DOHH2 (cell line): Measurements from ENCODE around the gene ZNF839.

Experiments used
- H3F3A ChIP-seq: fragments of 200-600 bp; sonication (generic), shearing (Covaris generic); 2 replicates; pipeline ENCODE4 v1.6.0; 2016; ENCODE audit warnings: antibody characterized with exemption, mild to moderate bottlenecking; ENCODE audit not compliant: control insufficient read depth, insufficient read depth
- H3K27ac ChIP-seq: fragments of 200-600 bp; sonication (generic); 2 replicates; pipeline ENCODE4 v1.5.1; 2014; ENCODE audit warnings: low read depth, mild to moderate bottlenecking, low read length, moderate library complexity
- H3K27me3 ChIP-seq: fragments of 200-600 bp; sonication (generic); 2 replicates; pipeline ENCODE4 v1.6.1; 2014; ENCODE audit warnings: mild to moderate bottlenecking, low read length, mixed read lengths; ENCODE audit not compliant: control insufficient read depth
- H3K36me3 ChIP-seq: fragments of 200-600 bp; sonication (generic); 2 replicates; pipeline ENCODE4 v1.6.1; 2014; ENCODE audit warnings: mild to moderate bottlenecking, low read length, moderate library complexity, mixed read lengths; ENCODE audit not compliant: control insufficient read depth
- H3K4me1 ChIP-seq: fragments of 200-600 bp; sonication (generic); 2 replicates; pipeline ENCODE4 v1.6.1; 2014; ENCODE audit warnings: mild to moderate bottlenecking, low read length, mixed read lengths; ENCODE audit not compliant: control insufficient read depth
- H3K4me2 ChIP-seq: fragments of 200-600 bp; sonication (generic); 2 replicates; pipeline ENCODE4 v1.6.0; 2014; ENCODE audit warnings: mild to moderate bottlenecking, low read length, moderate library complexity
- H3K4me3 ChIP-seq: fragments of 200-600 bp; sonication (generic); 2 replicates; pipeline ENCODE4 v1.5.1; 2014; ENCODE audit warnings: mild to moderate bottlenecking, low read length, mixed read lengths
- H3K79me2 ChIP-seq: fragments of 200-600 bp; sonication (generic); 2 replicates; pipeline ENCODE4 v1.6.1; 2014; ENCODE audit warnings: mild to moderate bottlenecking, low read length, mixed read lengths; ENCODE audit not compliant: control insufficient read depth
- H3K9me2 ChIP-seq: fragments of 200-600 bp; sonication (generic); replicated peaks from 2 replicates; pipeline ENCODE4 v1.6.1; 2014; ENCODE audit warnings: mild to moderate bottlenecking, low read length, mixed read lengths; ENCODE audit not compliant: control insufficient read depth
- H3K9me3 ChIP-seq: fragments of 200-600 bp; sonication (generic); 2 replicates; pipeline ENCODE4 v1.6.1; 2014; ENCODE audit warnings: antibody characterized with exemption, low read length, mixed read lengths; ENCODE audit not compliant: control insufficient read depth, insufficient read depth
- H4K20me1 ChIP-seq: fragments of 200-600 bp; sonication (generic); 2 replicates; pipeline ENCODE4 v1.6.0; 2014; ENCODE audit warnings: low read depth, mild to moderate bottlenecking, antibody characterized with exemption, low read length, moderate library complexity; ENCODE audit not compliant: control insufficient read depth, insufficient read depth
- EZH2phosphoT487 ChIP-seq: fragments of 200-600 bp; sonication (generic); IDR thresholded peaks from 2 replicates; pipeline ENCODE4 v1.6.1; 2017; ENCODE audit warnings: borderline replicate concordance, mild to moderate bottlenecking, antibody characterized with exemption, low read length, moderate library complexity, mixed read lengths
- TF ChIP-seq, protein P1 (sequence below): fragments of 200-600 bp; sonication (generic); IDR thresholded peaks from one replicate; pipeline ENCODE4 v1.5.1; 2014; ENCODE audit warnings: antibody characterized with exemption, mild to moderate bottlenecking, low read depth, low read length; ENCODE audit not compliant: poor library complexity, severe bottlenecking

The ZNF839 gene

DNA sequence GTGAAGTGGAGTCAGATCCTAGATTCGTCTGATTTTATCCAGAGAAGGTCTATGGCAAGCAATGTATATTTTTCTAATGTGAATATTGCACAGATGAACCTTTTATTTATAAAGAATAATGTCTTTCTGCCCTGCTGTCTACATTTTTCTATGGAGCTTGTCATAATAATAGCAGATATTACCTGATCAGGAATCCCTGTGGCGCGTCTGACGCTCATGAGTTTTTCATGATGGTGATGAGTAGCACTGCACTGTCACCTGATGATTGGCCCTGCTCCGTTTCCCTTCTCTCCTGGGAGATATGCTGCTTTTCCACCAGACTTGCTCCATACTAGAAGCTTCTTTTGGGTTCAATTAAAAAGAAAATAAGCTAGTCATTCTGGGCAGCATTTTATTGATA lies 22.7 kb downstream of the ZNF839 start:
- Histone ChIP-seq H4K20me1 (no peaks in the 10 kb centered on the region), H3K27ac (no peak overlapping the region), H3K27me3 (no peaks in the 10 kb centered on the region), H3K79me2 (no peaks in the 10 kb centered on the region), H3K4me1 (no peaks in the 10 kb centered on the region), H3K36me3 (peaks cover 48% of the 10 kb centered on the region), H3K4me3 (no peak overlapping the region), H3K9me3 (no peaks in the 10 kb centered on the region), H3K9me2 (no peaks in the 10 kb centered on the region), H3F3A (no peaks in the 10 kb centered on the region), H3K4me2 (no peak overlapping the region)
- no peak for TF ChIP-seq EZH2phosphoT487
- TF ChIP-seq, protein P1, sequence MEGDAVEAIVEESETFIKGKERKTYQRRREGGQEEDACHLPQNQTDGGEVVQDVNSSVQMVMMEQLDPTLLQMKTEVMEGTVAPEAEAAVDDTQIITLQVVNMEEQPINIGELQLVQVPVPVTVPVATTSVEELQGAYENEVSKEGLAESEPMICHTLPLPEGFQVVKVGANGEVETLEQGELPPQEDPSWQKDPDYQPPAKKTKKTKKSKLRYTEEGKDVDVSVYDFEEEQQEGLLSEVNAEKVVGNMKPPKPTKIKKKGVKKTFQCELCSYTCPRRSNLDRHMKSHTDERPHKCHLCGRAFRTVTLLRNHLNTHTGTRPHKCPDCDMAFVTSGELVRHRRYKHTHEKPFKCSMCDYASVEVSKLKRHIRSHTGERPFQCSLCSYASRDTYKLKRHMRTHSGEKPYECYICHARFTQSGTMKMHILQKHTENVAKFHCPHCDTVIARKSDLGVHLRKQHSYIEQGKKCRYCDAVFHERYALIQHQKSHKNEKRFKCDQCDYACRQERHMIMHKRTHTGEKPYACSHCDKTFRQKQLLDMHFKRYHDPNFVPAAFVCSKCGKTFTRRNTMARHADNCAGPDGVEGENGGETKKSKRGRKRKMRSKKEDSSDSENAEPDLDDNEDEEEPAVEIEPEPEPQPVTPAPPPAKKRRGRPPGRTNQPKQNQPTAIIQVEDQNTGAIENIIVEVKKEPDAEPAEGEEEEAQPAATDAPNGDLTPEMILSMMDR, result no peak

DNA sequence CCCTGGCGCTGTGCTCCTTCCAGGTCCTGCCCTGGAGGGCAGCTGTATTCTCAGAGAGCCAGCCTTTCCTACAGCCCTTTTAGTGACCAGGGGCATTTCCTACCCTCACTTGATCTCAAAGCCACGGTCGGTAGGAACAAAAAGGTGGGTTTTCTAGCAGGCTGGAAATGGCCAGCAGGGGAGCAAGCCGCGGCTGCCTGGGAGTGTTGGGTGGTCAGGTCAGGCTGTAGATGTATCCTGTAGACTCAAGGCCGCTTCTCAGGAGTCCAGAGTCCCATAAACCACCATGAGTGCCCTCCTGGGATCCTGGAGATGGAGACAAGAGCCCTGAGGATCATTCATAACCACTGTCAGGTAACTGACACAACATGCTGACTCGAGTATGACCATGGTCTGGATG lies 24.5 kb downstream of the ZNF839 start:
- Histone ChIP-seq H3K4me1 (no peaks in the 10 kb centered on the region), H3K79me2 (no peaks in the 10 kb centered on the region), H3K4me3 (no peak overlapping the region), H3K27ac (no peak overlapping the region), H3K36me3 (peaks cover 55% of the 10 kb centered on the region), H3K4me2 (no peak overlapping the region), H3K9me3 (no peaks in the 10 kb centered on the region), H3K9me2 (no peaks in the 10 kb centered on the region), H4K20me1 (no peaks in the 10 kb centered on the region), H3F3A (no peaks in the 10 kb centered on the region), H3K27me3 (no peaks in the 10 kb centered on the region)
- TF ChIP-seq, protein P1, result no peak
- no peak for TF ChIP-seq EZH2phosphoT487

DNA sequence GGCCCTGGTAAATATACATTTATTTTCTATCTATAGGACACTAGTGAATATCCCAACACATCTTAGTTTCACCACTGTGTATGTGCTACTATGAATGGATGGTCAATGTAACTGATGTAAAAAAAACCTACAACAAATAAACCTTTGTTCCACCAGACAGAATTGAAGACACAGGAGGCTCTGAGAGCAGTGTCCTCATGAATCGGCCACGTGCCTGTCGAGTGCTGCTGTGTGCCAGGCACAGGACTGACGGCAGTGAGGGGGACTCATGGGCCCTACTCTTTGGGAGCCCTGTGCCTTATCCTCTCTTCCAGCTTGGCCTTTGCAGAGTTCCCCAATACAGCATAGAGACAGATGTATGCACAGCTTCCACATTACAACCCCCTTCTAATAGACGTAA lies 24.9 kb downstream of the ZNF839 start:
- no peaks in the 10 kb centered on the region for H3K27me3 ChIP-seq
- no peak for TF ChIP-seq EZH2phosphoT487
- TF ChIP-seq, protein P1, result no peak
- no peak overlapping the region for H3K27ac ChIP-seq
- H3K4me3 ChIP-seq, result no peak overlapping the region
- no peaks in the 10 kb centered on the region for H3F3A ChIP-seq
- H3K36me3 ChIP-seq, result peaks cover 57% of the 10 kb centered on the region
- no peaks in the 10 kb centered on the region for H4K20me1 ChIP-seq
- H3K9me3 ChIP-seq, result no peaks in the 10 kb centered on the region
- H3K4me1 ChIP-seq, result no peaks in the 10 kb centered on the region
- H3K79me2 ChIP-seq, result no peaks in the 10 kb centered on the region
- no peak overlapping the region for H3K4me2 ChIP-seq
- H3K9me2 ChIP-seq, result no peaks in the 10 kb centered on the region

DNA sequence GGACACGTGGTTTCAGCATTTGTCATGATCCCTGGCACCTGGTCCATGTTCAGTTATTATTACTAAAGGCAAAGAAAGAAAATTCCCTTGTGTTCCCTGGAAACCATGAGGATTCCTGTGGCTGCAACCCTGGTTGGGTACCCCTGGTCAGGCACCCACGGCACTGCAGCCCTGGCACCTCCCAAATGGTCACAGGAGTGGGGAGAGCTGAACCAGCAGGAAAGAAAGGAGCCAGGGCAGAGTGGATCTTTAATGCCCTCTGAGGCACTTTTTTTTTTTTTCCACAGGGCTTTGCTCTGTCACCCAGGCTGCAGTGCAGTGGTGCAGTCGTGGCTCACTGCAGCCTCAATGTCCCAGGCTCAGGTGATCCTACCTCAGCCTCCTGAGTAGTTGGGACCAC lies 25.7 kb downstream of the ZNF839 start:
- no peaks in the 10 kb centered on the region for H3K9me2 ChIP-seq
- H3K27ac ChIP-seq, result no peak overlapping the region
- H3K27me3 ChIP-seq, result no peaks in the 10 kb centered on the region
- peaks cover 62% of the 10 kb centered on the region for H3K36me3 ChIP-seq
- TF ChIP-seq EZH2phosphoT487, result no peak
- TF ChIP-seq, protein P1, result no peak
- no peaks in the 10 kb centered on the region for H3K4me1 ChIP-seq
- H3K4me2 ChIP-seq, result no peak overlapping the region
- H4K20me1 ChIP-seq, result no peaks in the 10 kb centered on the region
- no peaks in the 10 kb centered on the region for H3K9me3 ChIP-seq
- H3K79me2 ChIP-seq, result no peaks in the 10 kb centered on the region
- H3F3A ChIP-seq, result no peaks in the 10 kb centered on the region
- no peak overlapping the region for H3K4me3 ChIP-seq
